ENCODE measurements around the gene LHFPL2. TPM values are rescaled to one million over a fixed set of nuclear protein-coding genes. Genes with fewer than 3 reads are reported as not detected.
"Not testable (repeated sequence)": the region's sequence is repeated elsewhere in the genome, so short reads cannot be mapped to it uniquely, and the experiment has no call there.

Gene LHFPL2
- total RNA-seq, 1 experiment from 2014 or later: 4.8 TPM

- Histone ChIP-seq H3K9ac (ENCODE audit: low read length) (no peak overlapping the region), H3K9me2 (replicated peaks; ENCODE audit: insufficient read depth, low read length) (no peaks in the 10 kb centered on the region), H3K4me2 (ENCODE audit: low read depth, low read length, poor library complexity, severe bottlenecking) (no peak overlapping the region), H3K27me3 (ENCODE audit: low read length) (no peaks in the 10 kb centered on the region), H3K36me3 (ENCODE audit: insufficient read depth, low read length) (no peaks in the 10 kb centered on the region), H3K9me3 (ENCODE audit: low read length) (no peaks in the 10 kb centered on the region), H3K4me1 (ENCODE audit: low read length) (no peaks in the 10 kb centered on the region), H3K79me2 (ENCODE audit: low read length) (no peaks in the 10 kb centered on the region), H2AFZ (ENCODE audit: low read length) (no peak overlapping the region), H3K27ac (ENCODE audit: low read length) (no peak overlapping the region), H3K4me3 (ENCODE audit: low read length) (no peak overlapping the region), H4K20me1 (ENCODE audit: insufficient read depth, low read depth, low read length) (no peaks in the 10 kb centered on the region)
- DNase-seq: no peak
Measured at GRCh38 chr5:78670701-78671269, 22.2 kb upstream of the LHFPL2 start.

GRCh38 chr5:78669331-78669730 is 20.8 kb upstream of the LHFPL2 start:
- Histone ChIP-seq H3K4me3 (ENCODE audit: low read length) (no peak overlapping the region), H4K20me1 (ENCODE audit: insufficient read depth, low read depth, low read length) (no peaks in the 10 kb centered on the region), H3K79me2 (ENCODE audit: low read length) (no peaks in the 10 kb centered on the region), H3K4me1 (ENCODE audit: low read length) (no peaks in the 10 kb centered on the region), H2AFZ (ENCODE audit: low read length) (no peak overlapping the region), H3K36me3 (ENCODE audit: insufficient read depth, low read length) (no peaks in the 10 kb centered on the region), H3K9me2 (replicated peaks; ENCODE audit: insufficient read depth, low read length) (no peaks in the 10 kb centered on the region), H3K4me2 (ENCODE audit: low read depth, low read length, poor library complexity, severe bottlenecking) (no peak overlapping the region), H3K9me3 (ENCODE audit: low read length) (no peaks in the 10 kb centered on the region), H3K27ac (ENCODE audit: low read length) (no peak overlapping the region), H3K9ac (ENCODE audit: low read length) (no peak overlapping the region), H3K27me3 (ENCODE audit: low read length) (no peaks in the 10 kb centered on the region)
- no peak for DNase-seq

- Histone ChIP-seq H3K36me3 (ENCODE audit: insufficient read depth, low read length) (no peaks in the 10 kb centered on the region), H3K4me1 (ENCODE audit: low read length) (no peaks in the 10 kb centered on the region), H3K27me3 (ENCODE audit: low read length) (no peaks in the 10 kb centered on the region), H3K4me2 (ENCODE audit: low read depth, low read length, poor library complexity, severe bottlenecking) (no peak overlapping the region), H3K4me3 (ENCODE audit: low read length) (no peak overlapping the region), H3K79me2 (ENCODE audit: low read length) (no peaks in the 10 kb centered on the region), H2AFZ (ENCODE audit: low read length) (no peak overlapping the region), H3K9me3 (ENCODE audit: low read length) (no peaks in the 10 kb centered on the region), H3K9ac (ENCODE audit: low read length) (no peak overlapping the region), H3K27ac (ENCODE audit: low read length) (no peak overlapping the region), H4K20me1 (ENCODE audit: insufficient read depth, low read depth, low read length) (no peaks in the 10 kb centered on the region), H3K9me2 (replicated peaks; ENCODE audit: insufficient read depth, low read length) (no peaks in the 10 kb centered on the region)
- no peak for DNase-seq
Measured at GRCh38 chr5:78667461-78668103, 19.0 kb upstream of the LHFPL2 start.

GRCh38 chr5:78666975-78667374 is 18.4 kb upstream of the LHFPL2 start:
- H3K9ac ChIP-seq (ENCODE audit: low read length); H3K9me2 ChIP-seq (replicated peaks; ENCODE audit: insufficient read depth, low read length); H3K79me2 ChIP-seq (ENCODE audit: low read length): not testable (repeated sequence)

GRCh38 chr5:78666041-78666444 is 17.5 kb upstream of the LHFPL2 start:
- no peak for DNase-seq
- no peaks in the 10 kb centered on the region for H3K79me2 ChIP-seq (ENCODE audit: low read length)
- no peak overlapping the region for H3K4me3 ChIP-seq (ENCODE audit: low read length)
- no peaks in the 10 kb centered on the region for H3K9me2 ChIP-seq (replicated peaks; ENCODE audit: insufficient read depth, low read length)
- no peak overlapping the region for H3K9ac ChIP-seq (ENCODE audit: low read length)
- no peaks in the 10 kb centered on the region for H4K20me1 ChIP-seq (ENCODE audit: insufficient read depth, low read depth, low read length)
- H3K27me3 ChIP-seq (ENCODE audit: low read length): no peaks in the 10 kb centered on the region
- H3K36me3 ChIP-seq (ENCODE audit: insufficient read depth, low read length): no peaks in the 10 kb centered on the region
- no peaks in the 10 kb centered on the region for H3K4me1 ChIP-seq (ENCODE audit: low read length)
- H2AFZ ChIP-seq (ENCODE audit: low read length): no peak overlapping the region
- no peak overlapping the region for H3K27ac ChIP-seq (ENCODE audit: low read length)
- no peak overlapping the region for H3K4me2 ChIP-seq (ENCODE audit: low read depth, low read length, poor library complexity, severe bottlenecking)
- H3K9me3 ChIP-seq (ENCODE audit: low read length): no peaks in the 10 kb centered on the region

More at GRCh38 chr5:78666975-78667374, 18.4 kb upstream of the LHFPL2 start:
- H3K4me2 ChIP-seq (ENCODE audit: low read depth, low read length, poor library complexity, severe bottlenecking); DNase-seq; H3K36me3 ChIP-seq (ENCODE audit: insufficient read depth, low read length); H4K20me1 ChIP-seq (ENCODE audit: insufficient read depth, low read depth, low read length); H2AFZ ChIP-seq (ENCODE audit: low read length); H3K4me1 ChIP-seq (ENCODE audit: low read length); H3K27me3 ChIP-seq (ENCODE audit: low read length); H3K4me3 ChIP-seq (ENCODE audit: low read length); H3K9me3 ChIP-seq (ENCODE audit: low read length); H3K27ac ChIP-seq (ENCODE audit: low read length): not testable (repeated sequence)

GRCh38 chr5:78665534-78665933 is 17.0 kb upstream of the LHFPL2 start:
- Histone ChIP-seq H3K36me3 (ENCODE audit: insufficient read depth, low read length) (no peaks in the 10 kb centered on the region), H4K20me1 (ENCODE audit: insufficient read depth, low read depth, low read length) (no peaks in the 10 kb centered on the region), H3K4me2 (ENCODE audit: low read depth, low read length, poor library complexity, severe bottlenecking) (no peak overlapping the region), H3K4me1 (ENCODE audit: low read length) (no peaks in the 10 kb centered on the region), H3K9ac (ENCODE audit: low read length) (no peak overlapping the region), H2AFZ (ENCODE audit: low read length) (no peak overlapping the region), H3K27me3 (ENCODE audit: low read length) (no peaks in the 10 kb centered on the region), H3K79me2 (ENCODE audit: low read length) (no peaks in the 10 kb centered on the region), H3K27ac (ENCODE audit: low read length) (no peak overlapping the region), H3K4me3 (ENCODE audit: low read length) (no peak overlapping the region), H3K9me2 (replicated peaks; ENCODE audit: insufficient read depth, low read length) (no peaks in the 10 kb centered on the region), H3K9me3 (ENCODE audit: low read length) (no peaks in the 10 kb centered on the region)
- DNase-seq: no peak

- DNase-seq: no peak
- Histone ChIP-seq H3K9me3 (ENCODE audit: low read length) (no peaks in the 10 kb centered on the region), H3K4me2 (ENCODE audit: low read depth, low read length, poor library complexity, severe bottlenecking) (no peak overlapping the region), H3K4me1 (ENCODE audit: low read length) (no peaks in the 10 kb centered on the region), H4K20me1 (ENCODE audit: insufficient read depth, low read depth, low read length) (no peaks in the 10 kb centered on the region), H3K27me3 (ENCODE audit: low read length) (no peaks in the 10 kb centered on the region), H2AFZ (ENCODE audit: low read length) (no peak overlapping the region), H3K27ac (ENCODE audit: low read length) (no peak overlapping the region), H3K36me3 (ENCODE audit: insufficient read depth, low read length) (no peaks in the 10 kb centered on the region), H3K9me2 (replicated peaks; ENCODE audit: insufficient read depth, low read length) (no peaks in the 10 kb centered on the region), H3K4me3 (ENCODE audit: low read length) (no peak overlapping the region), H3K79me2 (ENCODE audit: low read length) (no peaks in the 10 kb centered on the region), H3K9ac (ENCODE audit: low read length) (no peak overlapping the region)
Measured at GRCh38 chr5:78662323-78662722, 13.8 kb upstream of the LHFPL2 start.

GRCh38 chr5:78661691-78662090 is 13.1 kb upstream of the LHFPL2 start:
- H3K79me2 ChIP-seq (ENCODE audit: low read length): no peaks in the 10 kb centered on the region
- no peaks in the 10 kb centered on the region for H4K20me1 ChIP-seq (ENCODE audit: insufficient read depth, low read depth, low read length)
- no peaks in the 10 kb centered on the region for H3K9me3 ChIP-seq (ENCODE audit: low read length)
- H2AFZ ChIP-seq (ENCODE audit: low read length): no peak overlapping the region
- H3K4me1 ChIP-seq (ENCODE audit: low read length): no peaks in the 10 kb centered on the region
- DNase-seq: no peak
- H3K27me3 ChIP-seq (ENCODE audit: low read length): no peaks in the 10 kb centered on the region
- H3K27ac ChIP-seq (ENCODE audit: low read length): no peak overlapping the region
- no peaks in the 10 kb centered on the region for H3K36me3 ChIP-seq (ENCODE audit: insufficient read depth, low read length)
- no peak overlapping the region for H3K9ac ChIP-seq (ENCODE audit: low read length)
- H3K4me2 ChIP-seq (ENCODE audit: low read depth, low read length, poor library complexity, severe bottlenecking): no peak overlapping the region
- H3K4me3 ChIP-seq (ENCODE audit: low read length): no peak overlapping the region
- no peaks in the 10 kb centered on the region for H3K9me2 ChIP-seq (replicated peaks; ENCODE audit: insufficient read depth, low read length)
